IPS-20b (cell line): ENCODE measurements around the gene TPCN2.

ENCODE experiments used
- H3K27ac ChIP-seq: one replicate; pipeline ENCODE4 v1.5.1; 2013; ENCODE audit warnings: low read length
- H3K27me3 ChIP-seq: 2 replicates; pipeline ENCODE4 v1.6.1; 2013; ENCODE audit warnings: mild to moderate bottlenecking, low read length, inconsistent platforms; ENCODE audit not compliant: insufficient read depth
- H3K36me3 ChIP-seq: 2 replicates; pipeline ENCODE4 v1.6.1; 2013; ENCODE audit warnings: low read depth, mild to moderate bottlenecking, inconsistent platforms, low read length, moderate library complexity; ENCODE audit not compliant: insufficient read depth
- H3K4me1 ChIP-seq: 2 replicates; pipeline ENCODE4 v1.6.1; 2013; ENCODE audit warnings: mild to moderate bottlenecking, control low read depth, inconsistent platforms, low read length, moderate library complexity; ENCODE audit not compliant: insufficient read depth
- H3K4me3 ChIP-seq: 2 replicates; pipeline ENCODE4 v1.5.1; 2013; ENCODE audit warnings: mild to moderate bottlenecking, low read length, inconsistent platforms
- H3K9ac ChIP-seq: 2 replicates; pipeline ENCODE4 v1.6.1; 2013; ENCODE audit warnings: low read depth, mild to moderate bottlenecking, inconsistent platforms, low read length, moderate library complexity
- H3K9me3 ChIP-seq: 2 replicates; pipeline ENCODE4 v1.6.1; 2013; ENCODE audit warnings: mild to moderate bottlenecking, low read depth, low read length, inconsistent platforms; ENCODE audit not compliant: insufficient read depth

Gene TPCN2

GRCh38 chr11:69044111-69045013 is 4.4 kb upstream of the TPCN2 start:
- no peaks in the 10 kb centered on the region for H3K9me3 ChIP-seq
- no peaks in the 10 kb centered on the region for H3K27me3 ChIP-seq
- no peak overlapping the region for H3K4me3 ChIP-seq
- peaks cover 19% of the 10 kb centered on the region for H3K4me1 ChIP-seq
- no peak overlapping the region for H3K27ac ChIP-seq
- peak overlapping the region; percentile 45; the same call in 1 of the 2 replicates for H3K9ac ChIP-seq
- no peaks in the 10 kb centered on the region for H3K36me3 ChIP-seq

- H3K9ac ChIP-seq, result peak overlapping the region; percentile 58; the same call in 1 of the 2 replicates
- no peaks in the 10 kb centered on the region for H3K36me3 ChIP-seq
- H3K27me3 ChIP-seq, result no peaks in the 10 kb centered on the region
- peaks cover 13% of the 10 kb centered on the region for H3K4me1 ChIP-seq
- H3K9me3 ChIP-seq, result no peaks in the 10 kb centered on the region
- no peak overlapping the region for H3K27ac ChIP-seq
- peak overlapping the region; percentile 82 for H3K4me3 ChIP-seq
Measured at GRCh38 chr11:69048031-69048693, 570 bp upstream of the TPCN2 start.

- no peak overlapping the region for H3K27ac ChIP-seq
- peaks cover 10% of the 10 kb centered on the region for H3K4me1 ChIP-seq
Measured at GRCh38 chr11:69049490-69049867, 747 bp downstream of the TPCN2 start.

GRCh38 chr11:69050592-69051380 is 2.1 kb downstream of the TPCN2 start:
- Histone ChIP-seq H3K4me3 (no peak overlapping the region), H3K27ac (no peak overlapping the region), H3K36me3 (peaks cover 13% of the 10 kb centered on the region), H3K9ac (no peak overlapping the region), H3K9me3 (no peaks in the 10 kb centered on the region), H3K27me3 (no peaks in the 10 kb centered on the region), H3K4me1 (peaks cover 6% of the 10 kb centered on the region)

More at GRCh38 chr11:69049490-69049867, 747 bp downstream of the TPCN2 start:
- peak overlapping the region; percentile 81 for H3K9ac ChIP-seq
- peaks cover 4% of the 10 kb centered on the region for H3K36me3 ChIP-seq
- H3K9me3 ChIP-seq, result no peaks in the 10 kb centered on the region
- no peaks in the 10 kb centered on the region for H3K27me3 ChIP-seq
- H3K4me3 ChIP-seq, result peak overlapping the region; percentile 82

- H3K36me3 ChIP-seq, result peaks cover 13% of the 10 kb centered on the region
- H3K27ac ChIP-seq, result no peak overlapping the region
- H3K27me3 ChIP-seq, result no peaks in the 10 kb centered on the region
- no peak overlapping the region for H3K4me3 ChIP-seq
- H3K9me3 ChIP-seq, result no peaks in the 10 kb centered on the region
- H3K9ac ChIP-seq, result no peak overlapping the region
- peaks cover 6% of the 10 kb centered on the region for H3K4me1 ChIP-seq
Measured at GRCh38 chr11:69051381-69052342, 2.9 kb downstream of the TPCN2 start.

GRCh38 chr11:69052343-69053168 is 3.8 kb downstream of the TPCN2 start:
- H3K4me3 ChIP-seq, result no peak overlapping the region
- no peaks in the 10 kb centered on the region for H3K27me3 ChIP-seq
- no peak overlapping the region for H3K27ac ChIP-seq
- no peaks in the 10 kb centered on the region for H3K9me3 ChIP-seq
- H3K36me3 ChIP-seq, result peaks cover 13% of the 10 kb centered on the region
- peaks cover 6% of the 10 kb centered on the region for H3K4me1 ChIP-seq
- H3K9ac ChIP-seq, result no peak overlapping the region

GRCh38 chr11:69053169-69053477 is 4.4 kb downstream of the TPCN2 start:
- Histone ChIP-seq H3K9ac (no peak overlapping the region), H3K4me1 (peaks cover 3% of the 10 kb centered on the region), H3K27me3 (no peaks in the 10 kb centered on the region), H3K9me3 (no peaks in the 10 kb centered on the region), H3K36me3 (peaks cover 13% of the 10 kb centered on the region), H3K4me3 (no peak overlapping the region), H3K27ac (no peak overlapping the region)

- H3K4me3 ChIP-seq, result no peak overlapping the region
- H3K9ac ChIP-seq, result no peak overlapping the region
- no peaks in the 10 kb centered on the region for H3K27me3 ChIP-seq
- H3K4me1 ChIP-seq, result no peaks in the 10 kb centered on the region; the same call in 1 of the 2 replicates
- H3K36me3 ChIP-seq, result peaks cover 13% of the 10 kb centered on the region
- H3K9me3 ChIP-seq, result no peaks in the 10 kb centered on the region
- H3K27ac ChIP-seq, result no peak overlapping the region
Measured at GRCh38 chr11:69053546-69054396, 5.0 kb downstream of the TPCN2 start.

- no peaks in the 10 kb centered on the region for H3K27me3 ChIP-seq
- no peak overlapping the region for H3K9ac ChIP-seq
- H3K9me3 ChIP-seq, result no peaks in the 10 kb centered on the region
- no peak overlapping the region for H3K4me3 ChIP-seq
- no peak overlapping the region for H3K27ac ChIP-seq
- no peaks in the 10 kb centered on the region; the same call in 1 of the 2 replicates for H3K4me1 ChIP-seq
- peaks cover 17% of the 10 kb centered on the region for H3K36me3 ChIP-seq
Measured at GRCh38 chr11:69054397-69055211, 5.9 kb downstream of the TPCN2 start.
